Calu3 (cell line): Measurements from ENCODE around the gene KRTAP1-1. TPM values are rescaled to one million over a fixed set of nuclear protein-coding genes. Genes with fewer than 3 reads are reported as not detected.

Experiments used
- BruUV-seq: library from RNA; stranded (reverse); fragments of 400-500 nt; replicated peaks from 2 replicates; lab custom pipeline; 2021; lab: Mats Ljungman, UMichigan
- CTCF ChIA-PET: fragments of 300-600 bp; sonication (Branson Sonifier 250); formaldehyde crosslinking; loops from one replicate; lab custom pipeline; 2022; ENCODE audit warnings: antibody characterized with exemption; lab: Charles Lee
- DNase-seq: peaks from one replicate; pipeline ENCODE4 v3.0.0; 2022
- H3K27ac Mint-ChIP-seq: one replicate; pipeline ENCODE4 v1.8.0; 2022; ENCODE audit warnings: mixed read lengths; ENCODE audit not compliant: unreplicated experiment
- H3K27me3 Mint-ChIP-seq: one replicate; pipeline ENCODE4 v1.8.0; 2022; ENCODE audit warnings: mixed read lengths; ENCODE audit not compliant: unreplicated experiment
- H3K36me3 Mint-ChIP-seq: one replicate; pipeline ENCODE4 v1.8.0; 2022; ENCODE audit warnings: mild to moderate bottlenecking, moderate library complexity, mixed read lengths; ENCODE audit not compliant: insufficient read depth, unreplicated experiment
- H3K4me1 Mint-ChIP-seq: one replicate; pipeline ENCODE4 v1.8.0; 2022; ENCODE audit warnings: mild to moderate bottlenecking, low read depth, mixed read lengths; ENCODE audit not compliant: unreplicated experiment
- H3K4me3 Mint-ChIP-seq: one replicate; pipeline ENCODE4 v1.8.0; 2022; ENCODE audit warnings: mild to moderate bottlenecking, low read depth, moderate library complexity, mixed read lengths; ENCODE audit not compliant: unreplicated experiment
- H3K9me3 Mint-ChIP-seq: one replicate; pipeline ENCODE4 v1.8.0; 2022; ENCODE audit warnings: low read depth, mixed read lengths; ENCODE audit not compliant: unreplicated experiment
- CTCF ChIP-seq: fragments of 200-600 bp; IDR thresholded peaks from one replicate; pipeline ENCODE4 v1.8.0; 2022; ENCODE audit warnings: antibody characterized with exemption; ENCODE audit not compliant: unreplicated experiment
- intact Hi-C: fragments of 100-400 bp; cut with micrococcal nuclease; formaldehyde crosslinking; loops from one replicate; pipeline ENCODE4 v1.10.0; 2022; ENCODE audit not compliant: unreplicated experiment
- total RNA-seq: library from RNA; stranded (reverse); gene quantifications from 2 replicates; pipeline ENCODE4 v1.2.3, GENCODE V29; 2022

Gene KRTAP1-1
- total RNA-seq, 1 experiment from 2014 or later: 10.2 TPM

DNA sequence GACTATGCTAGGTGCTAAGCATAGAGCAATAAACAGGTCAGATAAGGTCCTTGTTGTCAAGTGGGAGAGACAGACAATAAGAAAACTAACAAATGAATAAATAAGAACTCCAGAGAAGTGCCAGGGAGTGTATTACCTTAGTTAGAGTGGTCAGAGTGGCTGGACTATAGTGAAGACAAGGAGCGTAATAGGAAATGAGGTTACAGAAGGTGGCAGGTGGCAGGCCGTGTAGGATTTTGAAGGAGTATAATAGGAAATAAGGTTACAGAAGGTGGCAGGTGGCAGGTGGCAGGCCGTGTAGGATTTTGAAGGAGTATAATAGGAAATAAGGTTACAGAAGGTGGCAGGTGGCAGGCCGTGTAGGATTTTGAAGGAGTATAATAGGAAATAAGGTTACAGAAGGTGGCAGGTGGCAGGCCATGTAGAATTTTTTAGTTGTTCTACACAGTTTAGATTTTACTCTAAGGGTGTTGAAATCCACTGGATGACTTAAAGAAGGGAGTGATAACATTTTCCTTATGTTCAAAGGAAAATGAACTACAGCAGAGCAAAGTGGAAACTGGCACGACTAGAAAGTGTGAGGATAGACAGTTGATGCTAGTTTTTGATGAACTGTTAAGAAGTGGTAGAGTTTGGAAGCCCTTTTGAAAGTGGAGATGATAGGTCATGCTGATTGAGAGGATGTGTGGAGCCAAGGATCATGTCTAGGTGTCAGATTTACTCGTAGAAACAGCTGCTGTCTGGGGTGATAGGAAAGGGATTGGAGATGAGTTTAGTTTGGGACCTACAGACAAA is 28.7 kb downstream of the KRTAP1-1 start:
- Mint-ChIP-seq H3K9me3 (peaks cover 4% of the 10 kb centered on the region), H3K4me3 (no peak overlapping the region), H3K4me1 (peaks cover 66% of the 10 kb centered on the region), H3K27me3 (no peaks in the 10 kb centered on the region), H3K27ac (peak overlapping the region; percentile 6), H3K36me3 (no peaks in the 10 kb centered on the region)
- BruUV-seq: no TSS peak
- CTCF ChIA-PET: interaction anchor here (1.1 to 1.8 kb wide), 3 partner anchors 13 to 66 kb away, joined by 3 to 5 read pairs (median 3); partner anchors contain the start of gene KRTAP2-3
- no peak for DNase-seq
- intact Hi-C loops: no loop called here
- TF ChIP-seq CTCF: no peak

DNA sequence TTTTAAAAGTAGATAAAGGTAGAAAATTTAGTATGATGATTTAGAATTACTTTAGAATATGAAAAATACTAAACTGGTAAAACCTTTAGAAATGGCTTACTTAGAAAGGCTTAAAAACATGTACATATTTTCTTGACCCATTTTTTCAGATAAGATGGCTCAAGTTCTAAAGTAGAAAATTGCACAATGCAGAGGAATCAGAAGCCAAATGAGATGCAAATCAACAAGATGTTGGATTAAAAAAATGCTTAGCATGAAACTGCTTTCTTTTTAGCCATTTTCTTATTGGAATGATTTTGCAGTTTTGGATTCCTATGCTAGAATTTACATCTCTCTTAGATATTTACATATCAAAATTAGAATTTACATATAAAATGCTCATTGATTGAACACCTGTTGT is 30.8 kb downstream of the KRTAP1-1 start:
- Mint-ChIP-seq H3K4me1 (peaks cover 52% of the 10 kb centered on the region), H3K4me3 (no peak overlapping the region), H3K27me3 (no peaks in the 10 kb centered on the region), H3K36me3 (no peaks in the 10 kb centered on the region), H3K27ac (no peak overlapping the region), H3K9me3 (peaks cover 4% of the 10 kb centered on the region)
- intact Hi-C loops: no loop called here
- no peak for DNase-seq
- no peak for TF ChIP-seq CTCF
- CTCF ChIA-PET: interaction anchor here (0.6 to 1.7 kb wide), 6 partner anchors 10 to 101 kb away, joined by 3 to 6 read pairs (median 4); partner anchors contain the start of gene KRT23
- no TSS peak for BruUV-seq

DNA sequence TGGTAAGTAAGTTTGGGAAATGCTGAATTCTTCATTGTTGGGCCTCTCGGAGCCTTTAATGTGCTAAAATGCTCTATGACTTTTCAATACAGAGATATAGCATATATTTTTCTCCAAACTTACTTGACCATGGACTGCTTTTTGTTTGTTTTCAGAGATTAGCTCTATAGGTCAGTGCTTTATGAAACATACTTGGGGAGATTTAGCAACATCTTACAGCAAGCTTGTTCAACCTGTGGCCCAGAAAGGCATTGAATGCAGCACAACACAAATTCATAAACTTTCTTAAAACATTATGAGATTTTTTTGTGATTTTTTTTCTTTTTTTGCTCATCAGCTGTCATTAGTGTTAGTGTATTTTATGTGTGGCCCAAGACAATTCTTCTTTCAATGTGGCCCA is 31.3 kb downstream of the KRTAP1-1 start:
- Mint-ChIP-seq H3K36me3 (no peaks in the 10 kb centered on the region), H3K9me3 (peaks cover 4% of the 10 kb centered on the region), H3K27me3 (no peaks in the 10 kb centered on the region), H3K4me3 (no peak overlapping the region), H3K27ac (no peak overlapping the region), H3K4me1 (peaks cover 47% of the 10 kb centered on the region)
- TF ChIP-seq CTCF: no peak
- BruUV-seq: no TSS peak
- no peak for DNase-seq
- CTCF ChIA-PET: interaction anchor here (0.6 to 1.7 kb wide), 13 partner anchors 10 to 206 kb away, joined by 3 to 6 read pairs (median 4); partner anchors contain the start of genes KRT23, KRT40 and KRTAP2-3
- intact Hi-C loops: no loop called here

- no peak for TF ChIP-seq CTCF
- H3K4me1 Mint-ChIP-seq: peaks cover 44% of the 10 kb centered on the region
- CTCF ChIA-PET: interaction anchor here (0.6 to 1.7 kb wide), 14 partner anchors 10 to 292 kb away, joined by 3 to 6 read pairs (median 4); partner anchors contain the start of genes KRT23, KRT40 and KRTAP2-3
- H3K27me3 Mint-ChIP-seq: no peaks in the 10 kb centered on the region
- H3K9me3 Mint-ChIP-seq: peaks cover 4% of the 10 kb centered on the region
- peak; percentile 45 for DNase-seq
- H3K27ac Mint-ChIP-seq: no peak overlapping the region
- intact Hi-C loops: no loop called here
- BruUV-seq: no TSS peak
- no peaks in the 10 kb centered on the region for H3K36me3 Mint-ChIP-seq
- no peak overlapping the region for H3K4me3 Mint-ChIP-seq
Observed at GRCh38 chr17:41009301-41009760, 31.9 kb downstream of the KRTAP1-1 start.
